ENCODE data around the gene SCART1. TPM values are rescaled to one million over a fixed set of nuclear protein-coding genes. Genes with fewer than 3 reads are reported as not detected.

The SCART1 gene
- total and polyA plus RNA-seq, 2 of the 4 experiments (the other 2 are of a cell fraction), result 0.54 to 2.1 TPM

DNA sequence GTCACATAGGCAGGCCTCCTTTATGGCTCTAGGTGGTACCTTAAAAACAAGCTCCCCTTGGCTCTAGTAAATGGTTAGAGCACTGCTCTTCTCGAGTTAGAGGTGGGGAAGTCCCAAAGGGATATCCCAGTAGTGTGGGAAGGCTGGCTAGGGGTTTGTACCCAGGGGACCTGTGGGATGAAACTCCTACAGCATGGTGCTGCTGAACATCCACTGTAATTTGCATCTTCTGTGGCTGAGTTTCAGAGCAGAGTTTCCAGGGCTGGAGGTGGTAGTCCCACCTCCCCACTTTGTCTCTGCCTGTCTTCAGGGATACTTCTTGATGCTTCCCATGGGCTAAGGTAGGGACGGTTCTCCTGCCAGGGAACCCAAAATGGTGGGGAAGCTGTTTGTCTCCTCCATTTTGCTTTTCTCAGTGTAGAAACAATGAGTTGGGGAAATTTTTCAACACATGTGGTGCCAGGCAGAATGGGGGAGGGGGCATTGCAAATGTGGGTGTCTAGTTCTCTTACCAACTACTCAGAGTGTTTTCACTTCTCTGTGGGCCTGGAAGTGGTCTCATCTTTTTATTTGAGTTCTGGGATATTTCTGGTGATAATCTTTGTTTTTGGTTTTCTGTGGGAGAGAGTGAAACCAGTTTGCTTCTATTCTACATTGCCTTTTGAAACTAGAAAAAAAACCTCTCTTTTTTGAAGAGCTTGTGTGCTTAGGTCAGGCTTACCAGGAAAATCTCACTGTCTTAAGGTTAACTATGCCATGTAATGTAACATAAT is 36.3 kb downstream of the SCART1 start:
- H2AK5ac ChIP-seq (ENCODE audit: low read depth, low read length), result no peak overlapping the region
- ATAC-seq (ENCODE audit: low read depth) (no peak), DNase-seq (no peak)
- TF ChIP-seq MAFK (IDR thresholded peaks at IDR 0.05; ENCODE audit: low read depth, low read length) (no peak), CEBPB (IDR thresholded peaks at IDR 0.05; ENCODE audit: low read depth, low read length) (no peak), FOS (IDR thresholded peaks at IDR 0.05; ENCODE audit: low read depth, low read length) (no peak), RAD21 (IDR thresholded peaks at IDR 0.05; ENCODE audit: low read length) (no peak), CHD1 (IDR thresholded peaks at IDR 0.05; ENCODE audit: low read depth, low read length) (no peak), RCOR1 (IDR thresholded peaks at IDR 0.05; ENCODE audit: insufficient replicate concordance, low read length) (no peak), MAZ (IDR thresholded peaks at IDR 0.05; ENCODE audit: borderline replicate concordance, low read depth, low read length) (no peak), RFX5 (IDR thresholded peaks at IDR 0.05; ENCODE audit: low read depth, low read length) (no peak), NFE2L2 (IDR thresholded peaks at IDR 0.05; ENCODE audit: low read depth, low read length) (no peak), SMC3 (IDR thresholded peaks at IDR 0.05; ENCODE audit: low read depth, low read length) (no peak), POLR2A (IDR thresholded peaks at IDR 0.05; ENCODE audit: low read depth, low read length) (no peak), MXI1 (IDR thresholded peaks at IDR 0.05; ENCODE audit: borderline replicate concordance, low read depth, low read length) (no peak), ELK1 (IDR thresholded peaks at IDR 0.05; ENCODE audit: borderline replicate concordance, low read depth, low read length) (no peak), CTCF (conservative IDR thresholded peaks at IDR 0.05; ENCODE audit: low read depth, low read length) (no peak), BHLHE40 (IDR thresholded peaks at IDR 0.05; ENCODE audit: low read depth, low read length) (no peak)
- TF ChIP-seq, protein P1, sequence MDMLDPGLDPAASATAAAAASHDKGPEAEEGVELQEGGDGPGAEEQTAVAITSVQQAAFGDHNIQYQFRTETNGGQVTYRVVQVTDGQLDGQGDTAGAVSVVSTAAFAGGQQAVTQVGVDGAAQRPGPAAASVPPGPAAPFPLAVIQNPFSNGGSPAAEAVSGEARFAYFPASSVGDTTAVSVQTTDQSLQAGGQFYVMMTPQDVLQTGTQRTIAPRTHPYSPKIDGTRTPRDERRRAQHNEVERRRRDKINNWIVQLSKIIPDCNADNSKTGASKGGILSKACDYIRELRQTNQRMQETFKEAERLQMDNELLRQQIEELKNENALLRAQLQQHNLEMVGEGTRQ (IDR thresholded peaks at IDR 0.05; ENCODE audit: low read depth, low read length), result no peak
- in situ Hi-C loops (cut with MboI; ENCODE audit: low sequenced_read_pairs), result loop anchor here (10.0 kb wide), 1 partner anchor 165 kb away; no protein-coding TSS in a partner anchor
- H2AFZ ChIP-seq (replicated peaks; ENCODE audit: low read length, poor library complexity), result no peak overlapping the region
- no peak overlapping the region for H3K9ac ChIP-seq (ENCODE audit: low read depth, low read length)
- intact Hi-C loops (cut with micrococcal nuclease), result no loop called here
- no CpG with 5 or more reads among the region's 2 CpGs for WGBS, 2 experiments (ENCODE audit: extremely low coverage in 2 of 2, insufficient read length in 1 of 2)
- H3K4me2 ChIP-seq (ENCODE audit: low read depth, low read length), result no peak overlapping the region
- no TSS peak for BruUV-seq (replicated peaks)
- no peak overlapping the region for H3K23ac ChIP-seq (ENCODE audit: low read depth, low read length)
- H3K18ac ChIP-seq (ENCODE audit: low read depth, low read length), result no peak overlapping the region
- no peak overlapping the region for H2BK15ac ChIP-seq (ENCODE audit: low read depth, low read length)
- no peak overlapping the region for H4K8ac ChIP-seq (ENCODE audit: low read depth in 2 of 2, low read length in 2 of 2)
- no peak overlapping the region for H3K4ac ChIP-seq (ENCODE audit: low read depth, low read length)
- H3K27ac ChIP-seq (ENCODE audit: insufficient read depth, low read length), result no peak overlapping the region
- H2BK5ac ChIP-seq (ENCODE audit: low read depth, low read length, poor library complexity, severe bottlenecking), result no peak overlapping the region
- H2AK9ac ChIP-seq (replicated peaks; ENCODE audit: low read depth, low read length, poor library complexity), result no peak overlapping the region
- no peaks in the 10 kb centered on the region for H3K9me1 ChIP-seq (ENCODE audit: insufficient read depth, low read length)
- no peak overlapping the region for H2BK20ac ChIP-seq (ENCODE audit: low read depth, low read length)
- H3K79me1 ChIP-seq (ENCODE audit: low read depth in 1 of 2, low read length in 2 of 2), result no peaks in the 10 kb centered on the region
- no peak overlapping the region for H3K4me3 ChIP-seq (ENCODE audit: insufficient read depth, low read depth, low read length)
- H4K91ac ChIP-seq (ENCODE audit: insufficient read depth, low read depth, low read length), result no peak overlapping the region
- no peak overlapping the region for H3K56ac ChIP-seq (ENCODE audit: extremely low read depth, insufficient read depth, low read length)
- H3K4me1 ChIP-seq (ENCODE audit: control insufficient read depth, insufficient read depth, low read length), result no peaks in the 10 kb centered on the region
- no peaks in the 10 kb centered on the region for H4K20me1 ChIP-seq (ENCODE audit: insufficient read depth, low read length)
- H4K5ac ChIP-seq (ENCODE audit: low read depth, low read length), result no peak overlapping the region
- no peak overlapping the region for H3K14ac ChIP-seq (replicated peaks; ENCODE audit: low read depth, low read length)
- no peak overlapping the region for H2BK120ac ChIP-seq (ENCODE audit: low read depth, low read length)
- dilution Hi-C loops (cut with HindIII; ENCODE audit: low sequenced_read_pairs, unreplicated experiment), result no loop called here
- CTCF ChIA-PET, result interaction anchor here (0.6 to 1.1 kb wide), 2 partner anchors 20 to 1223 kb away, joined by 3 read pairs; no protein-coding TSS in a partner anchor
- POLR2A ChIA-PET (ENCODE audit: unreplicated experiment), result no interaction called here
- H3K9me3 ChIP-seq (ENCODE audit: control insufficient read depth, insufficient read depth, low read length), result no peaks in the 10 kb centered on the region
- no peaks in the 10 kb centered on the region for H3K36me3 ChIP-seq (ENCODE audit: control insufficient read depth, insufficient read depth, low read length)
- no peaks in the 10 kb centered on the region for H3K27me3 ChIP-seq (ENCODE audit: control insufficient read depth, insufficient read depth, low read length)
